ENCODE results near the gene FBXW7.

DNA sequence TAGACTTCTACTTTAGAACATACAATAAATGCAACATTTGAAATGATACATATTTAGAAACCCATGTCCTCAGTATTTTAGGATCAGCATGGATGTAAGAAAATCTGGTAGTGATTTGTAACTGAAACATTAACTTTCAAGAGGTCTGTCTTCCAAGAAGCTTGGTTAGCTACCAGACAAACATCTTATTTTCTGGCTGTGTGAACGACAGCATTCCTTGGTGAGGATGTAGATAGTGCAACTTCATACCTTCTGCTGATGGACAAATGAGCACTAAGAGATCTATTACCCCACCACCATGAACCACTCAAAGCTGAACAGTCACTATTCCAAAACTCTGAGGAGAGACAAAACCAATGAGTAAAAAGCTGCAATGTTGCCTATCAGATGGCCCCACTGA, 212.7 kb downstream of the FBXW7 start:
- no peak for TF ChIP-seq YY1 (IDR thresholded peaks at IDR 0.05; ENCODE audit: low read depth)
- TF ChIP-seq, protein P1, sequence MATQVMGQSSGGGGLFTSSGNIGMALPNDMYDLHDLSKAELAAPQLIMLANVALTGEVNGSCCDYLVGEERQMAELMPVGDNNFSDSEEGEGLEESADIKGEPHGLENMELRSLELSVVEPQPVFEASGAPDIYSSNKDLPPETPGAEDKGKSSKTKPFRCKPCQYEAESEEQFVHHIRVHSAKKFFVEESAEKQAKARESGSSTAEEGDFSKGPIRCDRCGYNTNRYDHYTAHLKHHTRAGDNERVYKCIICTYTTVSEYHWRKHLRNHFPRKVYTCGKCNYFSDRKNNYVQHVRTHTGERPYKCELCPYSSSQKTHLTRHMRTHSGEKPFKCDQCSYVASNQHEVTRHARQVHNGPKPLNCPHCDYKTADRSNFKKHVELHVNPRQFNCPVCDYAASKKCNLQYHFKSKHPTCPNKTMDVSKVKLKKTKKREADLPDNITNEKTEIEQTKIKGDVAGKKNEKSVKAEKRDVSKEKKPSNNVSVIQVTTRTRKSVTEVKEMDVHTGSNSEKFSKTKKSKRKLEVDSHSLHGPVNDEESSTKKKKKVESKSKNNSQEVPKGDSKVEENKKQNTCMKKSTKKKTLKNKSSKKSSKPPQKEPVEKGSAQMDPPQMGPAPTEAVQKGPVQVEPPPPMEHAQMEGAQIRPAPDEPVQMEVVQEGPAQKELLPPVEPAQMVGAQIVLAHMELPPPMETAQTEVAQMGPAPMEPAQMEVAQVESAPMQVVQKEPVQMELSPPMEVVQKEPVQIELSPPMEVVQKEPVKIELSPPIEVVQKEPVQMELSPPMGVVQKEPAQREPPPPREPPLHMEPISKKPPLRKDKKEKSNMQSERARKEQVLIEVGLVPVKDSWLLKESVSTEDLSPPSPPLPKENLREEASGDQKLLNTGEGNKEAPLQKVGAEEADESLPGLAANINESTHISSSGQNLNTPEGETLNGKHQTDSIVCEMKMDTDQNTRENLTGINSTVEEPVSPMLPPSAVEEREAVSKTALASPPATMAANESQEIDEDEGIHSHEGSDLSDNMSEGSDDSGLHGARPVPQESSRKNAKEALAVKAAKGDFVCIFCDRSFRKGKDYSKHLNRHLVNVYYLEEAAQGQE (IDR thresholded peaks at IDR 0.05; ENCODE audit: low read depth), result no peak
- no peak for TF ChIP-seq RAD21 (IDR thresholded peaks at IDR 0.05; ENCODE audit: low read depth)
- TF ChIP-seq EP300 (IDR thresholded peaks at IDR 0.05; ENCODE audit: borderline replicate concordance), result no peak
- TF ChIP-seq, protein P2, sequence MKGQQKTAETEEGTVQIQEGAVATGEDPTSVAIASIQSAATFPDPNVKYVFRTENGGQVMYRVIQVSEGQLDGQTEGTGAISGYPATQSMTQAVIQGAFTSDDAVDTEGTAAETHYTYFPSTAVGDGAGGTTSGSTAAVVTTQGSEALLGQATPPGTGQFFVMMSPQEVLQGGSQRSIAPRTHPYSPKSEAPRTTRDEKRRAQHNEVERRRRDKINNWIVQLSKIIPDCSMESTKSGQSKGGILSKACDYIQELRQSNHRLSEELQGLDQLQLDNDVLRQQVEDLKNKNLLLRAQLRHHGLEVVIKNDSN (IDR thresholded peaks at IDR 0.05), result no peak
- TF ChIP-seq TAF1 (IDR thresholded peaks at IDR 0.05; ENCODE audit: low read depth), result no peak
- no peak for TF ChIP-seq EGR1 (IDR thresholded peaks at IDR 0.05)
- TF ChIP-seq TEAD4 (IDR thresholded peaks at IDR 0.05), result no peak
- no peak for TF ChIP-seq ZBTB7A (IDR thresholded peaks at IDR 0.05; ENCODE audit: low read depth)
- TF ChIP-seq CEBPB (IDR thresholded peaks at IDR 0.05), result no peak
- TF ChIP-seq, protein P3, sequence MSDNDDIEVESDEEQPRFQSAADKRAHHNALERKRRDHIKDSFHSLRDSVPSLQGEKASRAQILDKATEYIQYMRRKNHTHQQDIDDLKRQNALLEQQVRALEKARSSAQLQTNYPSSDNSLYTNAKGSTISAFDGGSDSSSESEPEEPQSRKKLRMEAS (IDR thresholded peaks at IDR 0.05), result no peak
- TF ChIP-seq NFIC (IDR thresholded peaks at IDR 0.05), result no peak
